Measurements from ENCODE around the gene NUP214.
"Not testable (repeated sequence)": the region's sequence is repeated elsewhere in the genome, so short reads cannot be mapped to it uniquely, and the experiment has no call there.

NUP214 gene

GRCh38 chr9:131203431-131204218, 78.2 kb downstream of the NUP214 start:
- DNase-seq = no peak

- DNase-seq = no peak
These were observed 78.9 kb downstream of the NUP214 start for GRCh38 chr9:131204285-131204684.

GRCh38 chr9:131206495-131206894, 81.1 kb downstream of the NUP214 start:
- DNase-seq = no peak

GRCh38 chr9:131211920-131212319, 86.5 kb downstream of the NUP214 start:
- not testable (repeated sequence) for DNase-seq

- DNase-seq = no peak
These were observed 89.0 kb downstream of the NUP214 start for GRCh38 chr9:131214286-131214856.

- DNase-seq = no peak
These were observed 89.5 kb downstream of the NUP214 start for GRCh38 chr9:131214876-131215275.

- DNase-seq = no peak
These were observed 91.4 kb downstream of the NUP214 start for GRCh38 chr9:131216806-131217205.

GRCh38 chr9:131217331-131218031, 92.1 kb downstream of the NUP214 start:
- no peak for DNase-seq

- DNase-seq = no peak
These were observed 93.0 kb downstream of the NUP214 start for GRCh38 chr9:131218370-131218769.

GRCh38 chr9:131220485-131220884, 95.1 kb downstream of the NUP214 start:
- no peak for DNase-seq

GRCh38 chr9:131222460-131222859, 97.1 kb downstream of the NUP214 start:
- no peak for DNase-seq

- DNase-seq = no peak
These were observed 100.8 kb downstream of the NUP214 start for GRCh38 chr9:131226226-131226625.

- no peak for DNase-seq
These were observed 101.9 kb downstream of the NUP214 start for GRCh38 chr9:131227112-131227958.

GRCh38 chr9:131227959-131228460, 102.6 kb downstream of the NUP214 start:
- no peak for DNase-seq

- DNase-seq = no peak
These were observed 103.6 kb downstream of the NUP214 start for GRCh38 chr9:131228988-131229387.

GRCh38 chr9:131233556-131233955, 108.2 kb downstream of the NUP214 start:
- no peak for DNase-seq

- DNase-seq = no peak
These were observed 108.6 kb downstream of the NUP214 start for GRCh38 chr9:131233995-131234394.

- DNase-seq = no peak
These were observed 109.6 kb downstream of the NUP214 start for GRCh38 chr9:131234799-131235479.

GRCh38 chr9:131235480-131235851, 110.1 kb downstream of the NUP214 start:
- DNase-seq = no peak

- DNase-seq = no peak
These were observed 110.8 kb downstream of the NUP214 start for GRCh38 chr9:131236161-131236560.

GRCh38 chr9:131236761-131237160, 111.4 kb downstream of the NUP214 start:
- DNase-seq = no peak

- DNase-seq = no peak
These were observed 111.9 kb downstream of the NUP214 start for GRCh38 chr9:131237291-131237690.

Measured in NCI-H187 treated with DMSO at 0.1 percent for 48 hours (cell line).